Stimulated activated naive CD4-positive, alpha-beta T cell (primary cell): ENCODE results near the gene OBP2B.
"Not testable (repeated sequence)": the region's sequence is repeated elsewhere in the genome, so short reads cannot be mapped to it uniquely, and the experiment has no call there.

ENCODE experiments used
- DNase-seq, 6 experiments: peaks; one replicate each; lab custom pipeline; 2025; lab: John Stamatoyannopoulos, UW

OBP2B gene

GRCh38 chr9:133238272-133238850, 29.3 kb upstream of the OBP2B start:
- DNase-seq, result peak in 2 of 6 experiments; percentile 13 to 18

DNA sequence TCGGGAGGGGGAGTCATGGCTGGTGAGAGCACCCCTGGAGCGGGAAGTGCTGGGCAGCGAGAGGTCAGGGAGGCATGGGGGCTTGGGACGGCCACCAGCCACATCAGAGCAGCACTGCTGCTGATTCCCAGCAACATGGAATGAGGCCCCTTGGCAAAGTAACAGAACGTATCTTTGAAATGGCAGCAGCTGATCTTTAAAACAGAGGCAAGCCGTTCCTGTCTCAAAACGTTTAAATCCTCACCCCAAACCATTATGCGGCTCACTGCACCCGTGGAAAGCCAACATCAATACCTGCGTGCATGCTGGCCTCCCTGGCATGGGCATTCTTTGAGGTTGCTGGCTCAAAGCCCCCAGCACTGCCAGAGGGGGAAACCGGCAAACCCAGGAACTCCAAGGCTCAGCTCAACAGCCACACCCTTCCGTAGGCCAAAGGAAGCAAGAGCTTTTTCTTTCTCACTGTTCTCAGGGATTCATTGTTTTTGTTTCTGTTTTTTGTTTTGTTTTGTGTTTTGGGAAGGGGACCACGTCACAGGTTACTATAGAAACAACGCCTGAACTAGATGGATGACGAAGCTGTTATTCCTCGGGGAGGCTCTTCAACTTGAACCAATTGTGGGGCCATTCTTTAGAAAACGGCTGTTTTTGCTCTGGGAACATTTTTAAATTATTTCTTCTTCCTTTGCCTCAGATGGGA, 28.1 kb upstream of the OBP2B start:
- no peak for DNase-seq

GRCh38 chr9:133236291-133237034, 27.4 kb upstream of the OBP2B start:
- DNase-seq, result not testable (repeated sequence)

DNA sequence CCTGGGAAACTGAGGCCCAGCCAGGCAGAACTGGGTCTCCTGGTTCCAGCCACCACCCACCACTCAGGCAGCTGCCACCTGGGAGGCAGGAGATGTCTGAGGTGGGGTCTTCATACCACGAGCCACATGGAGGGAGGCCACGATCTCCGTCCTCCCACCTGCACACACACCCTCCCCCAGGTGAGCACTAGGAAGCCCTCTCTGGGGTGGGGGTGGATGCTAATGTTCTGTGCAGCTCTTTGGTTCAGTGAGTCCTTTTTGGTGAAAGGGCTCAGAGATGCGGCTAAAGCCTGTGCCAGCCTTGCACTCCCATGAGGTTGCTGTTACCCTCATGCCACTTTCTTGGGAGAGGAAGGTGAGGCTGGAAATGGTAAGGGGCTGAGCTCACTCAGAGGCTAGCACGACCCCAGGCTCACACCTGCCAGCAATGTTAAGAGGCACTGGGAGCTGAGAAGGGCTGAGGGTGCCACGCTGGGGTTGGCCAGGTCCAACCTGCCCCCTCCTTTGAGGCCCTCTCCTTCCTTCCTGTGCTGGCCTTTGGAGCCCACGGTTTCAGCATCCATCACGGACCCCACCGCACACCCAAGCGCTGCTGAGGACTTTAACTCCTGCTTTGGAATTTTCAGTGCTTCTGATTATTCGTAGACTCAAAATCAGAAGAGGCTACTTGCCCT, 26.6 kb upstream of the OBP2B start:
- no peak for DNase-seq

DNA sequence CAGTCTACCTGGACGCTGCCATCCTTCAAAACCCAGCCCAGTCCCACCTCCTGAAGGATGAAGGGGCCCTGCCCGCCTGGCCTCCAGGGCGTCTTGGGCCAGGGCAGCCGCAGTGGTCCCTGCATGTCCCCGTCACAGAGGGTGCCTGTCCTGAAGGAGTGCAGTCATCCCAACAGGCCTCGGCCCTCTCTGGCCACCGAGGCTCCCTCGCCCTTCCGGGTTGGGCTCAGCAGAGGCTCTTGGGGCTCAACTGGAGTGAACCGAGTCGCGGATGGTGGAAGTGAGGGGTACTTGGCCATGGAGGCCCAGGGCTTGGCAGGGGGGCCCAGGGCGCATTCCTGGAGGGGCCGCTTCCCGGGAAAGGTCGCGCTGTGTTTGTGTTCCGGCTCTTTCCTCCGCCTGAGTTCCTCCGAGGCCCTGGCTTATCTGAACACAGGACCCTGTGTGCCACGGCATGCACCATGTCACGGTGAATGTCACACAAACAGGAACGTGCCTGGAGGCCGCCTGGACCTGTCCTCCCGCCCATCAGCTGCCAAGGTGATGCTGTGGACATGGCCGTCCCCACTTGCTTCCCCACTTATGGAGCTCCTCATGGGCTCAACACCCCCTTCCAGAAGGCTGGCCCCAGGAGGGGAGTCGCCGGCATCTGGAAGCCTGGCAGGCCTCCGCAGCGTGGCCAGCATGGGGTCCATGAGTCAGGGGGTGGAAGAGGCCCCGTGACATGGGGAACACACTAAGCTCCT, 25.7 kb upstream of the OBP2B start:
- DNase-seq, result no peak

GRCh38 chr9:133233681-133234432, 24.8 kb upstream of the OBP2B start:
- DNase-seq, result no peak

- DNase-seq, result not testable (repeated sequence)
Measured at GRCh38 chr9:133231934-133232568, 23.0 kb upstream of the OBP2B start.

GRCh38 chr9:133230514-133230913, 21.5 kb upstream of the OBP2B start:
- DNase-seq, result not testable (repeated sequence)

GRCh38 chr9:133230093-133230492, 21.0 kb upstream of the OBP2B start:
- DNase-seq, result no peak

DNA sequence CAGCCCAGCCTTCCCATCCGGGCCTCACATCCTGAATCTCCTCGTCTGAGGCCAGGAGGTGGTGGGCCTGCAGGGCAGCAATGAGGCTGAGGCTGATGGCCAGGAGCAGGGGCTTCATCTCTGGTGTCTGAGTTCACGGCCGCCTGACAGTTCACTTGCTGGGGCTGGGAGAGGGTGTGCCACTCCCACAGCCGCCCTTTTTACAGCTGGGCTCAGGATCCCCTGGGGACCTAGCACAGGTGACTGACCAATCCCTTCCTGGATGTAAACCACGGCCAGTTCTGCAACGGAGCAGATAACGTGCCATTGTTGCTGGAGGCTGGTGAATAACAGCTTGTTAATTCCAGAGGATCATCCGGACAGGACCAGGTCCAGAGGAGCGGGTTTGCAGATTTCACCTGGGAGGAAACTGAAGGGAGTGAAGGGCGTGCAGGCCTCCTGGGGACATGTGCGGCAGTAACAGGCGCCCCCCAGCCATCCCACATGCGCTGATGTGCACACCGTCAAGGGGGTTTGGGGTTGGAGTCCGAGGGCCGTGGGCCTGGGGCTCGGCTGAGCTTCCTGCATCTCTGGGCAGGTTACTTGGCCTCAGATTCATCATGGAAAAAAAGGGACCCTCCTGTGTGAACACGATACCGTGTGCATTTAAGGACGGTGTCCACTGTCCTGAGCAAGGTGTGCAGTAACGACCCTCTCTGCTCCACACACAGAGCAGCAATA, 19.6 kb upstream of the OBP2B start:
- DNase-seq, result not testable (repeated sequence)

DNA sequence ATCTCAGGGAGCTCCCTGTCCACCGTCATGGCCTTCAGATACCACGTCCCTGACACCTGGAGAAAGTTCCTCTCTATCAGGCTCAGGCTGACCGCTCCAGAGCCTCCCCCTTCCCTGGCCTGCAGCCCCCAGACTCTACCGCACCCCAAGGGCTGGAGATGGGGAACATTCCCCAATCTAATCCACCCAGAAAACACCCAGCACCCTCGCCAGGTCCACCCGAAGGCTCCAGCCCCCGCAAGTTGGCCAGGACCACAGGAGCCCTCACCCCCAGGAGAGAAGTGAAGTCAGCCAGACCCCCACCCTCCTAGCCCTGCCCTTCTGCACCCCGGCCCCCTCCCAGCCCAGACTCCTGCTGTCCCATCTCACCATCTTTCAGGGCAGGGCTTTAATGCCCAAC, 18.9 kb upstream of the OBP2B start:
- DNase-seq, result not testable (repeated sequence)

DNA sequence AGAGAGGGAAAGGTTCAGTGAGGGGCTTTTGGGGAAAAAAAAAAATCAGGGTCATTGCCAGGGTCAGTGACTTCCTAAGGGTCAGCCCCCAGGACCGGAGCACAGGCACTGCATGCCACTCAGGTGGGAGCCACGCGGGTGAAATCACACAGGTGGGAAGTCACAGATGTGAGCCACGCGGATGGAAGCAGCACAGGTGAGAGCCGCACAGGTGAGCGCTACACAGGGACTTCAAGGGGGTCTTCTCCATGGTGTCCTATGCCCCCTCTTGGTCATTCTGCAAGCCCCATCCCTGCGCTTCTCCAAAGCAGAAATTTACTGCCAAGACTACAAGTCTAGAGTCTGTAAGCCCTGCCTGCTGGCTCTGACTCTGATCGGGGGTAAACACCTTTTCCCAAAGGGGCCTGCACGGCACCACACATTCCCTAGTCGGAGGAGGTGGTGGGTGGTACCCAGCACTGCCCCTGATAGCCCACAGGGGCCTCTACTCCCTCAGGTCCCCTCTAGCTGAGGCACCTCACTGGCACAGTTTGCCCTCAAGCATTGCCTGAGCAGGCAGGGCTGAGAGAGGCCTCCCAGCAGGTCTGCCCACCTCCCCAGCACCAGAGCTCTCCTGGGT, 18.3 kb upstream of the OBP2B start:
- no peak for DNase-seq

DNA sequence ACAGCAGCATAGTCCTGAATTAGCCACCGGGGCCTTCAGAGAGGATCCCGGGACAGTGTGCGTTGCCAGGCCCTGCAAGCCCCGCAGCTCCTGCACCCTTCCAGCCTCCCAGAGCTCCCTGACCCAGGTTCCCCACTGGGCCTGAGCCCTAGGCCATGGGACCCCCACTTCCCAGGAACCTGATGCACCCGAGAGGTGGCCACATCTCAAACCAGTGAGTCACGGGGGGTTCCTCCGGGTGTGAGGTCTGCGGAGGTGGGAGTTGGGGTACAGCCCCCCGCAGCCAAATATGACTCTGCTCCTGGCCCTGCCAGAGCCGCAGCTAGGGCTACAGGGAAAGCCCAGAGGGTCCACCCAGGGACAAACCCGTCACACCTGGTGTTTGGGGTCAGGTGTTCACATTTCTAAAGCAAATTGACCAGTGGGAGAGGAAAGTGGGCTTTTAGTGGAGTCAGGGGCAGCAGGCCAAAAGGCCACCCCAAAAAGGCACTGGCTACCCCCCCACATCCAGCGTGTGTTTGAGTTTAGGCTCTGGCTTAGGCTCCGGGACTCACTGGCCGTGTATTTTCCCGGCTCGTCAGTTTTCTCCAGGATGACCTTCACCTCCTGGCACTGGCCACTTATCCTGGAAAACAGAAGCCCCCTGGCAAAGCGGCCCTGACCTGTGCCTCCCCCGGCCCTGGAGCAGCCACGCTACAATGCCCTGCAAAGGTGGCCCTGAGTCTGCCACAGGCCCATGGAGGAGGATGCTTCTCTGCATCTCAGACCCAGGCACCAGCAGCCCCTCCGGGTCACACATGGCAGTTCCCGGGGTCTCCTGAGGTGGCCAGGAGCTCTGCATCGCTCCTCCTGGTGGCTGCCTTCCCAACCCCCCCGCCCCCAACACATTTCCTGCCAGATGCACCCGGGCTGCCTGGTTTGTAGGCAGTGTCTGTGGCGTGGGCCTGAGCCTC, 17.4 kb upstream of the OBP2B start:
- no peak for DNase-seq

- DNase-seq, result no peak
Measured at GRCh38 chr9:133225171-133226011, 16.3 kb upstream of the OBP2B start.

- no peak for DNase-seq
Measured at GRCh38 chr9:133224762-133225161, 15.7 kb upstream of the OBP2B start.

DNA sequence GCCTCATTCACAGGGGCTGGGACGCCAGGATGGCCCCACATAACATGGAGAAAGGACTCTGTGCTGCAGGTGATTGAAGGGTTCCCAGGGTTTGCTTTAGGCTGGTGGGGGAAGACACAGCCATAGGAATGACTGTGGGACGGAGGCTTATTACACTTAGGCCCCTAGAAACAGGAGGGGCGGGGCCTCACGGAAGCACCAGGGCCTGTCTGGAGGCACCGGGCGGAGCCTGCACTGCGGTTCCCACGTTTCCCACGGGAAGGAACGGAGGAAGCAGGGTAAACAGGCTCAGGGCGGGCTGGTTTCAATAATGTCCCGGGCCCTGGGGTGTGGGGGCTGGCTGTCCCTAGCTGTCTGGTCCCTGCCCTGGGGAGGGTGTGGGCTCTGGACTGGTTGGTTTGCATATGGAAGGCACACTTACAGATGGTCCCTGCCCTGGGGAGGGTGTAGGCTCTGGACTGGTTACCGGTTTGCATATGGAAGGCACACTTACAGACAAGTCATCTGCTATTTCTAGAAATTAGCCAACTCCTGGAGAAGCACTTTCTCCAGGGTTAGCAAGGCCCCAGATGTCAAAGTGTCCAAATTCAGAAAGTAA, 14.2 kb upstream of the OBP2B start:
- DNase-seq, result not testable (repeated sequence)

DNA sequence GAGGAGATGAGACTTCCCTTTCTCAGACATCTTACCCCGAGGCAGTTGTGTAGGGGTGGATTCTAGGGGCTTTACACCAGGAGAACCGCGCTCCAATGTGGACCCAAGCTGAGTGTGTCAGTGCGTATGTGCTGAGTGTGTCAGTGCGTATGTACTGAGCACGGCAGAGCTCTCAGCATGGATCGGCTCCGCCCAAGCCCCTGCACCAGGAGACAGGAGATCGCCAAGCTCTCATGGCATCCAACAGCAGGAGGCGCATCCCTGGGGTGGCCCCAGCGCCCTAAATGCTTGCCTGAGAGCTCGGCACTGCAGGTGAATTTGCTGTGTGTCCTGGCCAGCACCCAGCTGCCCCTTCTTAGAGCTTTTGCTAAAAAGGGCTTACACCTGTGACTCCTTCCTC, 12.9 kb upstream of the OBP2B start:
- DNase-seq, result not testable (repeated sequence)
